Tibial nerve (tissue), 4 donors: ENCODE results near the gene TAS2R16.

ENCODE experiments used
- CTCF ChIP-seq, 5 experiments: fragments of 200-600 bp in 3 of 5; fragments of 450-650 bp in 2 of 5; sonication (generic) in 3 of 5; IDR thresholded peaks; one replicate each; pipeline ENCODE4 v1.5.1; 2016 to 2019; ENCODE audit warnings: antibody characterized with exemption in 5 of 5, mild to moderate bottlenecking in 3 of 5, moderate library complexity in 2 of 5
- EP300 ChIP-seq, 2 donors: sonication (generic); formaldehyde crosslinking; IDR thresholded peaks; one replicate each; pipeline ENCODE4 v1.6.1; 2017; ENCODE audit warnings: antibody characterized with exemption in 2 of 2, mild to moderate bottlenecking in 1 of 2

- no peak for TF ChIP-seq CTCF (IDR thresholded peaks at IDR 0.05)
- no peak for TF ChIP-seq EP300 (IDR thresholded peaks at IDR 0.05)
These were observed 48.1 kb upstream of the TAS2R16 start for GRCh38 chr7:123043642-123044041.
